A549 (cell line): ENCODE measurements around the gene ARHGEF28. TPM values are rescaled to one million over a fixed set of nuclear protein-coding genes. Genes with fewer than 3 reads are reported as not detected.

Experiments
- ATAC-seq, 2 experiments: fragments of 200-7000 bp in 1 of 2; fragments of >200 bp in 1 of 2; cut with Nextera tagmentation in 1 of 2; cut with Tn5 transposase in 1 of 2; 3 replicates each; pipeline versions ENCODE4 v1.8.0 to v1.9.1; 2018 to 2020; ENCODE audit warnings: mild to moderate bottlenecking in 1 of 2, moderate library complexity in 1 of 2
- CTCF ChIA-PET: fragments of 300-600 bp; sonication (Branson Sonifier 250); formaldehyde crosslinking; extraction: SDS; loops from one replicate; lab custom pipeline; 2021; ENCODE audit warnings: antibody characterized with exemption, inconsistent platforms; lab: Yijun Ruan, JAX
- POLR2A ChIA-PET: fragments of 350-600 bp; formaldehyde crosslinking; extraction: SDS; loops from one replicate; lab custom pipeline; 2021; ENCODE audit warnings: antibody characterized with exemption, inconsistent platforms; lab: Yijun Ruan, JAX
- DNase-seq, 2 experiments: peaks; one replicate each; pipeline versions ENCODE4 v3.0.0 to v3.0.0-alpha.2; 2011 to 2016; ENCODE audit warnings: low read depth in 1 of 2, low spot score in 1 of 2
- FAIRE-seq: peaks from 2 replicates; lab custom pipeline; 2011; peaks lifted over from hg19 to GRCh38; lab: Jason Lieb, UNC
- H3K27ac ChIP-seq, 2 experiments: fragments of >200 bp; sonication (Bioruptor Twin); formaldehyde crosslinking; 3 replicates each; pipeline ENCODE4 v1.5.1; 2016 to 2017
- H3K4me1 ChIP-seq: fragments of >200 bp; sonication (Bioruptor Twin); formaldehyde crosslinking; 3 replicates; pipeline ENCODE4 v1.6.1; 2016
- H3K4me2 ChIP-seq: fragments of >200 bp; sonication (Bioruptor Twin); formaldehyde crosslinking; 3 replicates; pipeline ENCODE4 v1.6.1; 2016
- H3K4me3 ChIP-seq: fragments of >200 bp; sonication (Bioruptor Twin); formaldehyde crosslinking; 3 replicates; pipeline ENCODE4 v1.5.1; 2016
- H3K9me3 ChIP-seq: fragments of >200 bp; sonication (Bioruptor Twin); formaldehyde crosslinking; 3 replicates; pipeline ENCODE4 v1.6.1; 2016
- CTCF ChIP-seq: fragments of >200 bp; sonication (Bioruptor Twin); formaldehyde crosslinking; IDR thresholded peaks from 3 replicates; pipeline ENCODE4 v1.5.1; 2016
- EP300 ChIP-seq, 2 experiments: fragments of >200 bp; sonication (Bioruptor Twin); formaldehyde crosslinking; IDR thresholded peaks; 2 replicates in 1 of 2; 3 replicates in 1 of 2; pipeline ENCODE4 v1.6.1; 2016 to 2017
- ESRRA ChIP-seq: fragments of 150-350 bp; IDR thresholded peaks from 2 replicates; pipeline ENCODE4 v1.6.1; 2014; ENCODE audit warnings: mild to moderate bottlenecking, low read length, borderline replicate concordance
- FOSB ChIP-seq: fragments of 250-450 bp; sonication (Bioruptor Pico); IDR thresholded peaks from 2 replicates; pipeline ENCODE4 v1.5.0; 2020; ENCODE audit warnings: mild to moderate bottlenecking, moderate library complexity
- GATA3 ChIP-seq: IDR thresholded peaks from 2 replicates; pipeline ENCODE4 v1.6.1; 2012; ENCODE audit warnings: borderline replicate concordance
- HMGXB4 ChIP-seq: fragments of 250-450 bp; sonication (Bioruptor Pico); IDR thresholded peaks from 2 replicates; pipeline ENCODE4 v1.5.0; 2021; ENCODE audit warnings: mild to moderate bottlenecking, moderate library complexity, borderline replicate concordance
- HOXB13 ChIP-seq: fragments of 250-450 bp; sonication (Bioruptor Pico); IDR thresholded peaks from 2 replicates; pipeline ENCODE4 v1.5.0; 2020; ENCODE audit warnings: low read depth, mild to moderate bottlenecking, moderate library complexity
- HOXB5 ChIP-seq: fragments of 250-450 bp; sonication (Bioruptor Pico); IDR thresholded peaks from 2 replicates; pipeline ENCODE4 v1.5.0; 2020; ENCODE audit warnings: mild to moderate bottlenecking, moderate library complexity
- MYC ChIP-seq: IDR thresholded peaks from 2 replicates; pipeline ENCODE4 v1.6.1; 2012; ENCODE audit warnings: mild to moderate bottlenecking, inconsistent platforms, low read length, improper control_type of control experiment, borderline replicate concordance
- NPAS2 ChIP-seq: fragments of 250-450 bp; sonication (Bioruptor Pico); IDR thresholded peaks from 2 replicates; pipeline ENCODE4 v1.8.0; 2022; ENCODE audit warnings: mild to moderate bottlenecking, moderate library complexity, borderline replicate concordance
- NR3C1 ChIP-seq: fragments of >200 bp; sonication (Bioruptor Twin); formaldehyde crosslinking; IDR thresholded peaks from 3 replicates; pipeline ENCODE4 v1.6.1; 2017
- REST ChIP-seq: fragments of 200-600 bp; sonication (generic); IDR thresholded peaks from 2 replicates; pipeline ENCODE4 v1.6.1; 2016; ENCODE audit warnings: antibody characterized with exemption, mild to moderate bottlenecking, moderate library complexity
- SREBF2 ChIP-seq: fragments of 450-650 bp; IDR thresholded peaks from 2 replicates; pipeline ENCODE4 v1.6.1; 2014; ENCODE audit warnings: mild to moderate bottlenecking, moderate library complexity
- WGBS: methylation state at CpG from one replicate; pipeline ENCODE4 v1.1.6; 2017; ENCODE audit errors: missing lambda C conversion rate; 5-methylcytosine and 5-hydroxymethylcytosine counted together
- polyA plus RNA-seq, 4 experiments: library from polyadenylated mRNA; depleted of rRNA in 3 of 4; stranded (reverse); fragments of >200 nt; fragmentation: RNase III in 1 of 4; extraction: RNeasy Plus Mini Kit Qiagen cat#74134 plus additional on column Dnase treatment in 1 of 4; gene quantifications; 2 replicates in 3 of 4; 3 replicates in 1 of 4; pipeline ENCODE4 v1.2.3, GENCODE V29; 2011 to 2017
- TF ChIP-seq, protein P1 (sequence below): fragments of 250-450 bp; sonication (Bioruptor Pico); IDR thresholded peaks from 2 replicates; pipeline ENCODE4 v1.5.0; 2020; ENCODE audit warnings: low read depth, mild to moderate bottlenecking, moderate library complexity
- TF ChIP-seq, protein P2 (sequence below): fragments of >200 bp; sonication (Bioruptor Twin); formaldehyde crosslinking; IDR thresholded peaks from 3 replicates; pipeline ENCODE4 v1.6.1; 2016

Gene ARHGEF28
- polyA plus RNA-seq, 2 of the 4 experiments (the other 2 are of a cell fraction), result 17.0 to 22.3 TPM

DNA sequence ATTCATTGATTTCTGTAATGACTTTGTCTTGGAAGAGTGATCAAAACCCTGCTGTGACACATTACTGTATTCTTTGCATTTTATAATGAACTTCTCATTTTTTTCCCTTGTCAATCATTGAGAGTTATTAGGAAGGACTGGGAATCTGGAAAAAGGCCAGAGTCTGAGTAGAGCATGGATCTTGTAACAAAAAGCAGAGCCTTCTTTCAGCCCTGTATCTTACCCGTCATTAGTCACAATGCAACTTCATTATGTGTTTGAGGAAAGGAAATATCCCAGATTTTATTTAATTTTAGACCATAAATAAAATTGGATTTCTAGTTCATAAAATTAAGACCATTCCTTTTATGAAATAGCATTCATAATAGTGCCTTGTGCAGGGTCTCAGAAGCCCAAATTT, 131.4 kb downstream of the ARHGEF28 start (continued):
- TF ChIP-seq HMGXB4 (CRISPR knock-in tag) (no peak), HOXB13 (CRISPR knock-in tag) (no peak)

DNA sequence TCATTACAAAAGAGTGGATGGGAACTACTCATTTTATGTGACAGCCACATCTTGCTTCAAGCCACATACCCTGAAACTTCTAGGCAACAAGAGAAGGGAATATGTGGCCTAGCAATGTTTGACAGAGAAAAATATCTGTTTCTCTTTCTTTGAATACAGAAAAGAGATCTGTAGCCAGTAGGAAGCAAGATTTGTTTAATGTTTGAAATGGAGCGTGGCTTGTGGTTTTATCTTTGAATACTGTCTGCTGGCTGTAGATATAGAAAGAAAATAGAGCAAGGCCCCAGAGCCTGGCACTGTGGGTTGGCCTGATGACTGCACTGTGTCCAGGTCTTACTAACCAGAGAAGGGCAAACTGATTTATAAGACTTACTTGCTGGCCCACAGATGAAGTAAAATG, 133.8 kb downstream of the ARHGEF28 start:
- no peak for FAIRE-seq
- ChIA-PET POLR2A (no interaction called here), CTCF (interaction anchor here (0.7 to 6.8 kb wide), 2 partner anchors 67 to 168 kb away, joined by 3 to 30 read pairs; no protein-coding TSS in a partner anchor)
- no peak overlapping the region for H3K4me3 ChIP-seq
- DNase-seq, result no peak
- ATAC-seq, result no peak
- no peak overlapping the region for H3K4me2 ChIP-seq
- 68% methylated on average over 1 of the region's 1 CpG for WGBS
- H3K27ac ChIP-seq, result peak overlapping the region in 1 of 2 experiments; percentile 28; a peak in 3 of 6 replicates
- TF ChIP-seq HOXB5 (CRISPR knock-in tag), result no peak
- TF ChIP-seq, protein P1, sequence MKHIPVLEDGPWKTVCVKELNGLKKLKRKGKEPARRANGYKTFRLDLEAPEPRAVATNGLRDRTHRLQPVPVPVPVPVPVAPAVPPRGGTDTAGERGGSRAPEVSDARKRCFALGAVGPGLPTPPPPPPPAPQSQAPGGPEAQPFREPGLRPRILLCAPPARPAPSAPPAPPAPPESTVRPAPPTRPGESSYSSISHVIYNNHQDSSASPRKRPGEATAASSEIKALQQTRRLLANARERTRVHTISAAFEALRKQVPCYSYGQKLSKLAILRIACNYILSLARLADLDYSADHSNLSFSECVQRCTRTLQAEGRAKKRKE (CRISPR knock-in tag), result no peak
- TF ChIP-seq CTCF, result no peak
- TF ChIP-seq FOSB, result no peak
- TF ChIP-seq EP300 (IDR thresholded peaks at IDR 0.05), result no peak
- TF ChIP-seq NR3C1, result no peak
- TF ChIP-seq REST, result no peak
- no peak for TF ChIP-seq GATA3
- no peak for TF ChIP-seq SREBF2
- TF ChIP-seq NPAS2 (CRISPR knock-in tag), result no peak
- TF ChIP-seq, protein P2, sequence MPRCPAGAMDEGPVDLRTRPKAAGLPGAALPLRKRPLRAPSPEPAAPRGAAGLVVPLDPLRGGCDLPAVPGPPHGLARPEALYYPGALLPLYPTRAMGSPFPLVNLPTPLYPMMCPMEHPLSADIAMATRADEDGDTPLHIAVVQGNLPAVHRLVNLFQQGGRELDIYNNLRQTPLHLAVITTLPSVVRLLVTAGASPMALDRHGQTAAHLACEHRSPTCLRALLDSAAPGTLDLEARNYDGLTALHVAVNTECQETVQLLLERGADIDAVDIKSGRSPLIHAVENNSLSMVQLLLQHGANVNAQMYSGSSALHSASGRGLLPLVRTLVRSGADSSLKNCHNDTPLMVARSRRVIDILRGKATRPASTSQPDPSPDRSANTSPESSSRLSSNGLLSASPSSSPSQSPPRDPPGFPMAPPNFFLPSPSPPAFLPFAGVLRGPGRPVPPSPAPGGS, result no peak
- TF ChIP-seq MYC, result no peak
- no peak for TF ChIP-seq ESRRA
- TF ChIP-seq, all 56 proteins: peak for 0
- Histone ChIP-seq H3K9me3 (no peaks in the 10 kb centered on the region), H3K4me1 (peaks cover 34% of the 10 kb centered on the region)
